HG03558 (cell line): ENCODE measurements around the gene SAMD10.
"Not testable (repeated sequence)": the region's sequence is repeated elsewhere in the genome, so short reads cannot be mapped to it uniquely, and the experiment has no call there.

ENCODE experiments used
- ATAC-seq: cut with Tn5 transposase; IDR thresholded peaks from one replicate; pipeline ENCODE4 v1.9.1; 2021; ENCODE audit warnings: moderate number of reproducible peaks; ENCODE audit not compliant: unreplicated experiment; ENCODE audit errors: extremely low read depth

SAMD10 gene

DNA sequence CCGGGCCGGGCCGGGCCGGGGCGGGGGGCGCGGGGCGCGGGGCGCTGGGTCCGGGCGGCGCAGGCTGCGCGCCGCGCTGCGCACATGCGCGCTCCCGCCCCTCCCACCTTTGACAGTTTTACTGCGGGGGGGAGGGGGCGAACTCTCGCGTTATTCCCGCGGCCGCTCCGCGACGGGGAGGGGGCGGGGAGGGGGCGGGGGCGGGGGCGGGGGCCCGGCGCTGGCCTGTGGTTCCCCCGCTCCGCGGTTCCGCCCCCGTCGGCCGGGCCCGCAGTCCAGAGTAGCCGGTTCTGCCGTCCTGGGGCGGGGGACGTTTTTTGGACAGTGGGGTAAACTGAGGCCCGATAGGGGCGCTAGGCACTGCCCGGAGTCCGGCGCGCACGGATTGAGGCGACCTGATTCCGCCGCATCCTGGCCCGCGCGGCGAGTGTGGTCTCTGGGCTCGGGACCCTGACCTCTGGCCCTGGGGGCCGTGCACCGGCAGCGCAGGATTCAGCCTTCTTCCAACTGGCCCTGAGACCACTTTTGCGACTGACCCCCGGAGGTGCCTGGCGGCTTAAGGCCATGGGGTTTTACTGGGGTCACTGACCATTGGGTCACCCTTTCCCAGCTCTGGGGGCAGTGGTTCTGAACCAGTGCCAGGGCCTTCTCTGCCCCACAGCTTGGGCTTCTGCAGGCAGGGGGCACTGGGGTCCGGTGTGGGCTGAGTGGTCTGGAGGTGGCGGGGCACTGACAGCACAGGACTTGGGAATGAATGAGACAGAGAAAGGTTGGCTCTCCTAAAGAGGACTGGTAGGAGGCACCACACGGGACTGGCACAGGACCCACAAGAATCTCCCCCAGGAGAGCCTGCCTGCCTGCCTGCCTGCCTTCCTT, 9.4 kb downstream of the SAMD10 start, which contains the start of gene ZNF512B:
Gene ZNF512B, minus strand, starts transcription at position 93 of the 876 bp plus-strand sequence. CDS start 1,980 bp downstream, outside the sequence.
- ATAC-seq = no peak

DNA sequence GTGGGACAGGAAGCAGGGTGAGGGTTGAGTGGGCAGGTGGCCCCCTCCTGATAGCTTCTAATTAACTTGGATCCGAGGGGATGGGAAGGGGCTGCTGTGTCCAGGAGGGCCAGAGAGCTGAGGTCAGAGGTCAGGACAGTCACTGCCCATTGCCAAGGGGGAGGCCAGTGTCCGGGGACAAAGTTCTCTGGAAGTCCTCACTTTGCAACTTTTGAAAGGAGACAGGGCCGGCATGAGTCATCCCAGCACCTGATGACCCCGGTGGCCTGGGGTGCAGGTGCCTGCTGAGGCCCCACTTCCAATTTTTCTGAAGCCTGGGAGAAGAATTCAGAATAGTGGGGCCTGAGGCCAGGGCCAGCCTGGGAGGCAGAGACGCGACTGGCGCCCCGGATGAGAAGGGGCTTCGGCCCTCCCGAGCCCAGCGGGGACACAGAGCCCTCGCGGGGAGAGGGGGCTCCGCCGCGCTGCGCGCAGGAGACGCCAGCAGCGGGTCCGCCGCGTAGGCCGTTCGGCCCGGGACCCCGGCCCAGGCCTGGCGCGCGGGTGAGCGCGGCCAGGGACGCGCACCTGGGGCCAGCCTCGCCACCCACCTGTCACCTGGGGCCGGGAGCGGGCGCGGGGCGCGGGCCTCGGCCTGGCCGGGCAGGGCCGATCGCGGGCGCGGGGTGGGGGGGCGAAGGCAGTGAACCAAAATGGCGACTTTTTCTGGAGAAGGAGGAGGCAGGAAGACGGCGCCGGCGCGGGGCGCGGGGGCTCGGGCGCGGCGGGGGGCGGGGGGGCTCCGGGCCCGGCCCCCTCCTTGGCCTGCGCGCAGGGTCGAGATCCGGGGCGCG, 10.3 kb downstream of the SAMD10 start:
- ATAC-seq = no peak

GRCh38 chr20:63968136-63968927, 11.1 kb downstream of the SAMD10 start:
- ATAC-seq = no peak

- ATAC-seq = no peak
Measured at GRCh38 chr20:63967330-63968135, 11.9 kb downstream of the SAMD10 start.

- no peak for ATAC-seq
Measured at GRCh38 chr20:63966944-63967322, 12.5 kb downstream of the SAMD10 start.

DNA sequence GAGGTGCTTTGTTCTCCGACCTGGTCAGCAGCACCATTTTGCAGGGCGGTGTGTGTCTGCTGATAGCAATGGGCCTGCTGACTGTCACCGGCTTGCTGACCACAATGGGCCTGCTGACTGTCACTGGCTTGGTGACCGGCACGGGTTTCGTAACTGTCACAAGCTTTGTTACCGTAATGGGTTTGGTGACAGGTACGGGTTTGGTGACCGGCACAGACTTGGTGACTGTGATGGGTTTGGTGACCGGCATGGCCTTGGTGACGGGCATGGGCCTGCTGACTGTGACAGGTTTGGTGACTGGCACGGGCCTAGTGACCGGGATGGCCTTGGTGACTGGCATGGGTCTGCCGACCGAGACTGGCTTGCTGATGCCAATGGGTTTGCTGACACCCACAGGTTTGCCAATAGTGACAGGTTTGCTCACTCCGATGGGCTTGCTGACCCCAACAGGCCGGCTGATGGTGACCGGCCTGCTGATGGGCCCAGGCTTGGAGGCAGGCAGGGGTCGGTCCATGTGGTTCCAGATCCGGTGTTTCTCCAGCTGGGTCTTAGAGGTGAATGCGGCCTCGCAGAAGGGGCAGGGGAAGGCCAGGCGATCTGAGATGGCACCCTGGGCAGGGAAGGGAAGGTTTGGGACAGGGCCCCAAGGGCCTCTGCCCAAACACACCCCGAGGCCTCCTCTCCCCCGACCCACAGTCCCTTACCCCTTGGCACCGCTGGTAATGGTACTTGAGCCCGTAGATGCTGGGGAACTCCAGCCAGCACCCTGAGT, 13.1 kb downstream of the SAMD10 start:
- ATAC-seq = no peak

GRCh38 chr20:63964412-63964811, 15.0 kb downstream of the SAMD10 start:
- ATAC-seq = no peak

GRCh38 chr20:63963784-63964301, 15.6 kb downstream of the SAMD10 start:
- ATAC-seq = no peak

- no peak for ATAC-seq
Measured at GRCh38 chr20:63963348-63963741, 16.1 kb downstream of the SAMD10 start.

DNA sequence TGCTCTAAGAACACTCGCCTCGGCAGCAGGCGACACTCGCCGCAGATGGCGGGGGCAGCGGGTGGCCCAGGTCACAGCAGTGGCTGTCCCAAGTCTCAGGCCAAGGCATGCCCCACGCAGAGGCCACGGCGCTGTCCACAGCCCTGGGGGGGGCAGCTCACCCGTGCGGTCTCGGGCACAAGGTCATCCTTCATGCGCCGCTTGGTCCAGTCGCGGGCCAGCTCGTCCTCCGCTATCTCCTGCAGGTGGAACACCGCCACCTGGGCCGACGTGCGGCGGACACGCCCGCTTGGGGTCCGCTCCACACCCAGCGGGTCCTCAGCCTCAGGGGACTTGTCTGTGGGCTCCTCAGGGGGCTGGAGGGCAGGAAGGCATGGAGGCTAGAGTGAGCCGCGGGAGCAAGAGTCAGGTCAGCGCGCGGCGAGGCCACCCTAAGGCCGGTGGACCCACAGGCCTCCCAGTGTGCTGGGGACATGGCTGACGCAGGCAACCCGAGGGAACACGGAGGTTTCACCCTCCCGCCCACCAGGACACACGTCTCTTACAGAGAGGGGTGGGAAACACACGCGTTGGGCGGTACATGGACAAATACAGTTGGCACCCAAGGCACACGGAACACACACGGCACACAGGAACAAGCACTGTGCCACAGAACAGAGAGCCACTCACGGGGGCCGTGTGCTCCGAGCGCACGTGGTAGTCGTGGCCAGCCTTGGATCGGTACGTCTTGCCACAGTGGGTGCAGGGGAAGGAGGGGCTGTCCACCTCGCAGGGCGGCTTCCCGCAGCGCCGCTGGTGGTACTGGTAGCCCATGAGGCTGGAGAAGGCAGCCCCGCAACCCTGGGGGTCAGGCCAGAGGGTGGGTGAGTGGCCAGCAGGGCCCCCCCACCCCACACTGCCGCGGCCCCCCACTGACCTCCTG, 16.8 kb downstream of the SAMD10 start:
- ATAC-seq = no peak

GRCh38 chr20:63961664-63962425, 17.6 kb downstream of the SAMD10 start:
- no peak for ATAC-seq

- ATAC-seq = not testable (repeated sequence)
Measured at GRCh38 chr20:63960654-63961621, 18.5 kb downstream of the SAMD10 start.

DNA sequence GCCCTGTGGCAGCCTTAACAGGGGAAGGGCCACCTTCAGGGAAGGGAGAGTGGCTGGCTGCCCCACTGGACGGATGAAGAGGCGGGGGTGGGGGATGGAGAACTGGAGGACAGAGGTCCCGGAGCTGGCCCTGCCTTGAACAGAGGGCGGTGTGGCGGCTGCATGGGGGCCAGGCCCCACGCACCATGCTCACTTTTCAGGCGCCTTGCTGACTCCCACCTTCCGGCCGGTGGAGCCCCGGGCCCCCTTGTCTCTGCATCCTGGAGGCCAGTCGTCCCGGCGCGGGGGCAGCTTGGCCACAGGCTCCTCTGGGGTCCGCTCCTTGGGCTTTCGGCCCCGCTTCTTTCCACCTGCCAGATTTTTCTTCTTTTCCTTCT, 19.8 kb downstream of the SAMD10 start:
- ATAC-seq = no peak

DNA sequence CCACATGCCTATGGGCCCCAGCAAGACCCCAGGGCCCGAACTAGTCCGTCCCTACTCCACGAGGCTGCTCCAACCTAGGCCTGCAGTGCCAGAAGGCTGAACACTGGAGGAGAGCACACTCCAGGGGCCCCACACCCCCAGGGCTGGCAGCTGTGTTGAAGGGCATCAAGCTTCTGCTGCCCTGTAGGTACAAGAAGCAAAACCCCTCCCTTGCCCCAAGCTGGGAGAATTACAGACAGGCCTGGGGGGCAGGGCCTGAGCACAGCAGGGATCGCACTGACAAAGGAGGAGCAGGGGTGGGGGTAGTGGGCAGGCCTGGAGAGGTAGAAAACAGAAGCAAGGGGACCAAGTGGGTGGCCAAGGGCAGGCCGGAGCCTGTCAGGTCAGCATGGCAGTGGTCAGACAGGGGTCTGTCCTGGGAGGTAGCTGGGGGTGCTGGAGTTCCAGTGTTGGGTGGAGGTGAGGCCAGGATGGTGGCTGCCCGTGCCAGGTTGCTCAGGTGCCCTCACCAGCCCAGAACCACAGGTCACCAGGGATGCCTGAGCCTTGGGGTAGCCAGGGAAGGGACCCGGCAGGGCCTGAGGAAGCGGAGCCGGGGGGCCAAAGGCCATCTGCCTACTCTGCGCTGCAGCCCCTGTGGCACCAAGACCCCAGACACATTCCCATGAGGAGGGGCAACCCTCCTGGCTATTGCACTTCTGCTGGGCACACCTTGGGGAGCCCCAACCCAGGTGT, 20.3 kb downstream of the SAMD10 start:
- ATAC-seq = no peak

GRCh38 chr20:63958471-63958870, 21.0 kb downstream of the SAMD10 start:
- no peak for ATAC-seq
